Muscle layer of colon (tissue), 2 donors: ENCODE measurements around the gene EPOP.

Source experiments
- H3K27ac ChIP-seq: one replicate; pipeline ENCODE4 v1.7.0; 2013; ENCODE audit warnings: low read depth, mild to moderate bottlenecking, low read length, moderate library complexity
- H3K27me3 ChIP-seq, 2 donors: one replicate each; pipeline ENCODE4 v1.7.0; 2013; ENCODE audit warnings: low read length in 2 of 2, mild to moderate bottlenecking in 2 of 2; ENCODE audit not compliant: insufficient read depth in 2 of 2, control insufficient read depth in 1 of 2
- H3K36me3 ChIP-seq: one replicate; pipeline ENCODE4 v1.7.0; 2013; ENCODE audit warnings: mild to moderate bottlenecking, low read length; ENCODE audit not compliant: insufficient read depth
- H3K4me1 ChIP-seq: one replicate; pipeline ENCODE4 v1.7.0; 2013; ENCODE audit warnings: mild to moderate bottlenecking, low read length; ENCODE audit not compliant: insufficient read depth
- H3K4me3 ChIP-seq, 2 donors: one replicate each; pipeline ENCODE4 v1.7.0; 2013; ENCODE audit warnings: low read length in 2 of 2, low read depth in 1 of 2, mild to moderate bottlenecking in 1 of 2, moderate library complexity in 1 of 2
- H3K9ac ChIP-seq: one replicate; pipeline ENCODE4 v1.7.0; 2013; ENCODE audit warnings: low read length
- H3K9me3 ChIP-seq: one replicate; pipeline ENCODE4 v1.7.0; 2013; ENCODE audit warnings: mild to moderate bottlenecking, low read length
- donor health status: abdominal sarcoma.
- donor health status: Adenocarcinoma of cecum.

The EPOP gene

GRCh38 chr17:38667099-38667786, 7.5 kb downstream of the EPOP start:
- no peak overlapping the region for H3K27ac ChIP-seq
- no peaks in the 10 kb centered on the region for H3K4me1 ChIP-seq
- no peaks in the 10 kb centered on the region for H3K36me3 ChIP-seq
- H3K9me3 ChIP-seq = no peaks in the 10 kb centered on the region
- H3K27me3 ChIP-seq = peaks cover 6 to 28% of the 10 kb centered on the region in 2 donors
- no peak overlapping the region for H3K4me3 ChIP-seq
- H3K9ac ChIP-seq = no peak overlapping the region

- Histone ChIP-seq H3K9ac (no peak overlapping the region), H3K9me3 (no peaks in the 10 kb centered on the region), H3K27ac (no peak overlapping the region), H3K27me3 (peaks cover 0 to 10% of the 10 kb centered on the region in 2 donors), H3K4me1 (no peaks in the 10 kb centered on the region), H3K4me3 (no peak overlapping the region), H3K36me3 (no peaks in the 10 kb centered on the region)
Measured at GRCh38 chr17:38663964-38664644, 10.7 kb downstream of the EPOP start.

GRCh38 chr17:38663125-38663751, 11.5 kb downstream of the EPOP start:
- H3K4me1 ChIP-seq = no peaks in the 10 kb centered on the region
- H3K4me3 ChIP-seq = no peak overlapping the region
- H3K27me3 ChIP-seq = peaks cover 0 to 4% of the 10 kb centered on the region in 2 donors
- no peak overlapping the region for H3K27ac ChIP-seq
- no peak overlapping the region for H3K9ac ChIP-seq
- H3K9me3 ChIP-seq = no peaks in the 10 kb centered on the region
- H3K36me3 ChIP-seq = no peaks in the 10 kb centered on the region

GRCh38 chr17:38660097-38661025, 14.4 kb downstream of the EPOP start:
- H3K9ac ChIP-seq = no peak overlapping the region
- H3K4me1 ChIP-seq = no peaks in the 10 kb centered on the region
- no peak overlapping the region for H3K4me3 ChIP-seq
- H3K36me3 ChIP-seq = no peaks in the 10 kb centered on the region
- no peak overlapping the region for H3K27ac ChIP-seq
- no peaks in the 10 kb centered on the region for H3K9me3 ChIP-seq
- H3K27me3 ChIP-seq = peaks cover 0 to 10% of the 10 kb centered on the region in 2 donors

GRCh38 chr17:38659415-38659814, 15.3 kb downstream of the EPOP start:
- Histone ChIP-seq H3K27ac (no peak overlapping the region), H3K4me3 (no peak overlapping the region), H3K9me3 (no peaks in the 10 kb centered on the region), H3K9ac (no peak overlapping the region), H3K4me1 (no peaks in the 10 kb centered on the region), H3K36me3 (no peaks in the 10 kb centered on the region), H3K27me3 (peaks cover 0 to 18% of the 10 kb centered on the region in 2 donors)

GRCh38 chr17:38658741-38659345, 15.9 kb downstream of the EPOP start:
- H3K4me3 ChIP-seq = no peak overlapping the region
- H3K27me3 ChIP-seq = peaks cover 0 to 22% of the 10 kb centered on the region in 2 donors
- no peaks in the 10 kb centered on the region for H3K4me1 ChIP-seq
- H3K9ac ChIP-seq = no peak overlapping the region
- no peak overlapping the region for H3K27ac ChIP-seq
- H3K36me3 ChIP-seq = no peaks in the 10 kb centered on the region
- no peaks in the 10 kb centered on the region for H3K9me3 ChIP-seq

GRCh38 chr17:38657824-38658740, 16.7 kb downstream of the EPOP start:
- Histone ChIP-seq H3K9me3 (no peaks in the 10 kb centered on the region), H3K27ac (no peak overlapping the region), H3K36me3 (no peaks in the 10 kb centered on the region), H3K4me3 (no peak overlapping the region), H3K9ac (no peak overlapping the region), H3K4me1 (no peaks in the 10 kb centered on the region), H3K27me3 (peaks cover 0 to 26% of the 10 kb centered on the region in 2 donors)

- Histone ChIP-seq H3K4me1 (no peaks in the 10 kb centered on the region), H3K27ac (no peak overlapping the region), H3K9me3 (no peaks in the 10 kb centered on the region), H3K4me3 (no peak overlapping the region), H3K27me3 (peaks cover 0 to 24% of the 10 kb centered on the region in 2 donors), H3K9ac (no peak overlapping the region), H3K36me3 (no peaks in the 10 kb centered on the region)
Measured at GRCh38 chr17:38656959-38657823, 17.6 kb downstream of the EPOP start.

- Histone ChIP-seq H3K9ac (no peak overlapping the region), H3K27me3 (peaks cover 0 to 24% of the 10 kb centered on the region in 2 donors), H3K27ac (no peak overlapping the region)
Measured at GRCh38 chr17:38654411-38655398, 20.1 kb downstream of the EPOP start.

More at GRCh38 chr17:38654411-38655398, 20.1 kb downstream of the EPOP start:
- H3K36me3 ChIP-seq = no peaks in the 10 kb centered on the region
- no peak overlapping the region for H3K4me3 ChIP-seq
- H3K4me1 ChIP-seq = no peaks in the 10 kb centered on the region
- H3K9me3 ChIP-seq = no peaks in the 10 kb centered on the region
